IPS-20b (cell line): ENCODE data around the gene ITPRIPL2.

Source experiments
- H3K27ac ChIP-seq: one replicate; pipeline ENCODE4 v1.5.1; 2013; ENCODE audit warnings: low read length
- H3K27me3 ChIP-seq: 2 replicates; pipeline ENCODE4 v1.6.1; 2013; ENCODE audit warnings: mild to moderate bottlenecking, low read length, inconsistent platforms; ENCODE audit not compliant: insufficient read depth
- H3K36me3 ChIP-seq: 2 replicates; pipeline ENCODE4 v1.6.1; 2013; ENCODE audit warnings: low read depth, mild to moderate bottlenecking, inconsistent platforms, low read length, moderate library complexity; ENCODE audit not compliant: insufficient read depth
- H3K4me1 ChIP-seq: 2 replicates; pipeline ENCODE4 v1.6.1; 2013; ENCODE audit warnings: mild to moderate bottlenecking, control low read depth, inconsistent platforms, low read length, moderate library complexity; ENCODE audit not compliant: insufficient read depth
- H3K4me3 ChIP-seq: 2 replicates; pipeline ENCODE4 v1.5.1; 2013; ENCODE audit warnings: mild to moderate bottlenecking, low read length, inconsistent platforms
- H3K9ac ChIP-seq: 2 replicates; pipeline ENCODE4 v1.6.1; 2013; ENCODE audit warnings: low read depth, mild to moderate bottlenecking, inconsistent platforms, low read length, moderate library complexity
- H3K9me3 ChIP-seq: 2 replicates; pipeline ENCODE4 v1.6.1; 2013; ENCODE audit warnings: mild to moderate bottlenecking, low read depth, low read length, inconsistent platforms; ENCODE audit not compliant: insufficient read depth

ITPRIPL2 gene

GRCh38 chr16:19095654-19096053 lies 18.1 kb upstream of the ITPRIPL2 start:
- peaks cover 6% of the 10 kb centered on the region; the same call in 1 of the 2 replicates for H3K9me3 ChIP-seq
- H3K27ac ChIP-seq, result no peak overlapping the region
- H3K9ac ChIP-seq, result no peak overlapping the region
- H3K4me3 ChIP-seq, result no peak overlapping the region
- no peaks in the 10 kb centered on the region for H3K36me3 ChIP-seq
- H3K4me1 ChIP-seq, result no peaks in the 10 kb centered on the region
- no peaks in the 10 kb centered on the region for H3K27me3 ChIP-seq

GRCh38 chr16:19098173-19098572 lies 15.6 kb upstream of the ITPRIPL2 start:
- H3K27me3 ChIP-seq, result no peaks in the 10 kb centered on the region
- no peak overlapping the region for H3K27ac ChIP-seq
- no peak overlapping the region for H3K4me3 ChIP-seq
- H3K9me3 ChIP-seq, result peaks cover 6% of the 10 kb centered on the region; the same call in 1 of the 2 replicates
- no peaks in the 10 kb centered on the region for H3K4me1 ChIP-seq
- no peak overlapping the region for H3K9ac ChIP-seq
- no peaks in the 10 kb centered on the region for H3K36me3 ChIP-seq

GRCh38 chr16:19102187-19102872 lies 11.4 kb upstream of the ITPRIPL2 start:
- Histone ChIP-seq H3K9ac (no peak overlapping the region), H3K27ac (no peak overlapping the region), H3K27me3 (no peaks in the 10 kb centered on the region), H3K4me3 (no peak overlapping the region), H3K9me3 (peaks cover 6% of the 10 kb centered on the region; the same call in 1 of the 2 replicates), H3K4me1 (0 out of 2 replicates have a peak, but pooled peaks cover 3% of the 10 kb centered on the region), H3K36me3 (no peaks in the 10 kb centered on the region)

GRCh38 chr16:19104607-19105006 lies 9.2 kb upstream of the ITPRIPL2 start:
- Histone ChIP-seq H3K9ac (no peak overlapping the region), H3K36me3 (no peaks in the 10 kb centered on the region), H3K4me3 (no peak overlapping the region), H3K9me3 (no peaks in the 10 kb centered on the region), H3K27ac (no peak overlapping the region), H3K4me1 (0 out of 2 replicates have a peak, but pooled peaks cover 3% of the 10 kb centered on the region), H3K27me3 (no peaks in the 10 kb centered on the region)

GRCh38 chr16:19105131-19105530 lies 8.6 kb upstream of the ITPRIPL2 start:
- Histone ChIP-seq H3K27me3 (no peaks in the 10 kb centered on the region), H3K27ac (no peak overlapping the region), H3K4me3 (no peak overlapping the region), H3K36me3 (no peaks in the 10 kb centered on the region), H3K9ac (no peak overlapping the region), H3K9me3 (no peaks in the 10 kb centered on the region), H3K4me1 (0 out of 2 replicates have a peak, but pooled peaks cover 3% of the 10 kb centered on the region)

GRCh38 chr16:19105891-19106624 lies 7.7 kb upstream of the ITPRIPL2 start:
- no peak overlapping the region for H3K9ac ChIP-seq
- H3K4me1 ChIP-seq, result 0 out of 2 replicates have a peak, but pooled peaks cover 3% of the 10 kb centered on the region
- no peaks in the 10 kb centered on the region for H3K9me3 ChIP-seq
- H3K36me3 ChIP-seq, result no peaks in the 10 kb centered on the region
- no peaks in the 10 kb centered on the region for H3K27me3 ChIP-seq
- H3K4me3 ChIP-seq, result no peak overlapping the region
- H3K27ac ChIP-seq, result no peak overlapping the region

GRCh38 chr16:19106625-19107020 lies 7.1 kb upstream of the ITPRIPL2 start:
- no peaks in the 10 kb centered on the region for H3K36me3 ChIP-seq
- no peak overlapping the region for H3K9ac ChIP-seq
- no peaks in the 10 kb centered on the region for H3K27me3 ChIP-seq
- H3K27ac ChIP-seq, result no peak overlapping the region
- H3K9me3 ChIP-seq, result no peaks in the 10 kb centered on the region
- H3K4me1 ChIP-seq, result 0 out of 2 replicates have a peak, but pooled peaks cover 3% of the 10 kb centered on the region
- no peak overlapping the region for H3K4me3 ChIP-seq

GRCh38 chr16:19108409-19109287 lies 5.1 kb upstream of the ITPRIPL2 start:
- Histone ChIP-seq H3K27me3 (peaks cover 8% of the 10 kb centered on the region), H3K9ac (no peak overlapping the region), H3K4me3 (no peak overlapping the region), H3K36me3 (no peaks in the 10 kb centered on the region), H3K4me1 (0 out of 2 replicates have a peak, but pooled peaks cover 3% of the 10 kb centered on the region), H3K9me3 (no peaks in the 10 kb centered on the region), H3K27ac (no peak overlapping the region)

GRCh38 chr16:19109288-19109664 lies 4.5 kb upstream of the ITPRIPL2 start:
- Histone ChIP-seq H3K27ac (no peak overlapping the region), H3K4me1 (0 out of 2 replicates have a peak, but pooled peaks cover 3% of the 10 kb centered on the region), H3K27me3 (peaks cover 13% of the 10 kb centered on the region), H3K9me3 (no peaks in the 10 kb centered on the region), H3K4me3 (no peak overlapping the region), H3K36me3 (no peaks in the 10 kb centered on the region), H3K9ac (no peak overlapping the region)

- Histone ChIP-seq H3K4me3 (no peak overlapping the region), H3K27ac (no peak overlapping the region), H3K9ac (no peak overlapping the region), H3K27me3 (peaks cover 28% of the 10 kb centered on the region), H3K4me1 (0 out of 2 replicates have a peak, but pooled peaks cover 3% of the 10 kb centered on the region), H3K9me3 (no peaks in the 10 kb centered on the region), H3K36me3 (no peaks in the 10 kb centered on the region)
These were observed 3.0 kb upstream of the ITPRIPL2 start for GRCh38 chr16:19110537-19111360.

GRCh38 chr16:19112099-19112407 lies 1.7 kb upstream of the ITPRIPL2 start:
- H3K27ac ChIP-seq, result no peak overlapping the region

More at GRCh38 chr16:19112099-19112407, 1.7 kb upstream of the ITPRIPL2 start:
- Histone ChIP-seq H3K9ac (no peak overlapping the region), H3K36me3 (no peaks in the 10 kb centered on the region), H3K4me3 (no peak overlapping the region), H3K4me1 (no peaks in the 10 kb centered on the region), H3K9me3 (no peaks in the 10 kb centered on the region), H3K27me3 (peaks cover 41% of the 10 kb centered on the region)
